GM10266 (cell line): ENCODE measurements around the gene ICA1L.
"Not testable (repeated sequence)": the region's sequence is repeated elsewhere in the genome, so short reads cannot be mapped to it uniquely, and the experiment has no call there.

Experiments used
- DNase-seq: peaks from one replicate; pipeline ENCODE4 v3.0.0; 2012; ENCODE audit errors: extremely low spot score
- CTCF ChIP-seq: IDR thresholded peaks from 2 replicates; pipeline ENCODE4 v1.5.1; 2012; ENCODE audit warnings: mild to moderate bottlenecking, low read depth; ENCODE audit not compliant: control insufficient read depth, insufficient read depth; ENCODE audit errors: missing control alignments

Gene ICA1L

DNA sequence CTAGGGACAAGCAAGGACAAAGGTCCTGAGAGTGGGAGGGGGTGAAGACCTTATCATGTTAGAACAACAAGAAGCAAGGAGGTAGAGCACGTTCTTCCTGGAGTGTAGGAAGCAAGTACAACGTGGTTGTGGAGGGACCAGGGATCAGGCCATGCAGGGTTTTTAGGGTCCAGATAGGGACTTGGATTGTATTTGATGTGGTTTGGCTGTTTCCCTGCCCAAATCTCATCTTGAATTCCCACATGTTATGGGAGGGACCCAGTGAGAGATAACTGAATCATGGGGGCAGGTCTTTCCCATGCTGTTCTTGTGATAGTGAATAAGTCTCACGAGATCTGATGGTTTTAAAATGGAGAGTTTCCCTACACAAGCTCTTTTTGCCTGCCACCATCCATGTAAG is 53.2 kb downstream of the ICA1L start:
- no peak for DNase-seq

DNA sequence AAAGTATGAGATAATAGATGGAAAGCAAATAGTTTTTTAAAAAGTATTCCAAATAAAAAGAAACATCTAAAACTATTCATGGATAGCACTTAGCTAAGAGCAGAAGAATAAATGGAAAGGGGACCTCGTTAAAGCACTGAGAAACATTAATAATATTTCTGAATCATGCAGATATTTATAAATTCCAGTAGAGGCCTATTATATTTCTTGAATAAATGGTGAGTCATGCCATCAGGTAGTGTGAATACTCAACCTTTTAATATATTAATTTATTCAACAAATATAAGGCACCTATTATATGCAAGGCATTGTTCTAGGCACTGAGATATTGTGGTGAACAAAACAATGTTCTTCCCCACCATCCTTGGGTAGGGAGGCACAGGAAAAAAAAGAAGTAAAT is 53.8 kb downstream of the ICA1L start:
- TF ChIP-seq CTCF = no peak
- DNase-seq = no peak

More for the DNA sequence above, 53.2 kb downstream of the ICA1L start:
- no peak for TF ChIP-seq CTCF

- TF ChIP-seq CTCF = no peak
- DNase-seq = no peak
Observed at GRCh38 chr2:202815548-202816360, 55.8 kb downstream of the ICA1L start.

DNA sequence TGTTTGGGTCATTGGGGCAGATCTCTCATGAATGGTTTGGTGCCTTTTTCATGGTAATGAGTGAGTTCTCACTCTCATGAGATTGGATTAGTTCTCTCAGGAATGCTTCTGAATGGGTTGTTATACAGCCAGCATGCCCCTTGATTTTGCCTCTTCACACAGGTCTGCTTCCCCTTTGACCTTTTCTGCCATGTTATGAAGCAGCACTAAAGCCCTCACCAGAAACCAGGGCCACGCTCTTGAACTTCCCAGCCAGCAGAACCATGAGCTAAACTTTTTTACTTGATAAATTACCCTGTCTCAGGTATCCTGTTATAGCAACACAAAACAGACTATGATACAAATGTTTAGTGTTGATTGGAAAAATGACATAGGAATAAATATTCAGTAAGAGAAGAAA is 57.3 kb downstream of the ICA1L start:
- no peak for DNase-seq
- TF ChIP-seq CTCF = no peak

DNA sequence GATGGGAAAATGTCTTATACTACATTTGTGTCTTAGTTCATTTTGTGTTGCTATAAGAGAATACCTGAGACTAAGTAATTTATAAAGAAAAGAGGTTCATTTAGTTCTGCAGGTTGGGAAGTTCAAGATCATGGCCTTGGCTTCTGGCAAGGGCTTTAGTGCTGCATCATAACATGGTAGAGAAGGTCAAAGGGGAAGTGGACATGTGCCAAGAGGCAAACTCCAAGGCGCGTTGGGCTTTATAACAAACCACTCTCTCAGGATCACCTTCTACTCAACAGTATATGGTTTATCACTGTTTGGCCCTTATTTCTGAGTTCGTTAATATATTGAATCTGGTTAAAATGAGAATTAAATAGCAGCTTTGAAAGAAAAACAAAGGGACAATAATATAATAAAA is 58.2 kb downstream of the ICA1L start:
- TF ChIP-seq CTCF = no peak
- DNase-seq = no peak

- TF ChIP-seq CTCF = no peak
- no peak for DNase-seq
Observed at GRCh38 chr2:202808754-202809153, 62.8 kb downstream of the ICA1L start.

DNA sequence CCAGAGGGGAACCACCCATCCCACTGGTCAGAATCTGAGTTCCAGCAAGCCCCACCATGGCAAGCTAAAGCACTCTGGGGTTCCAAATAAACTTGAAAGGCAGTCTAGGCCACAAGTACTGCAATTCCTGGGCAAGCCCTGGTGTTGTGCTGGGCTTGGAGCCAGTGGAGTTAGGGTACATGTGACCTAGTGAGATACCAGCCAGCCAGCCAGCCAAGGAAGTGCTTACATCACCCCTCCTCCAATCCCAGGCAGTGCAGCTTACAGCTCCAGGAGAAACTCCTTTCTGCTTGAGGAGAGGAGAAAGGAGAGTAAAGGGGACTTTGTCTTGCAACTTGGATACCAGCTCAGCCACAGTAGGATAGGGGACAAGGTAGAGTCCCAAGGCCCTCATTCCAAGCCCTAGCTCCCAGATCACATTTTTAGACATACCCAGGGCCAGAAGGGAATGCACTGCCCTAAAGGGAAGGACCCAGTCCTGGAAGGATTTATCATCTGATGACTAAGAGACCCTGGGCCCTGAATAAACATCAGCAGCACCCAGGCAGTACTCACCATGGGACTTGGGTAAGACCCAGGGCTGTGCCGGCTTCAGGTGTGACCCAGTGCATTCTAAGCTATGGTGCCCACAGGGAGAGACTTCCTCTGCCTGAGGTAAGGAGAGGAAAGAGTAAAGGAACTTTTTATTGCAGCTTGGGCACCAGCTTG is 64.0 kb downstream of the ICA1L start:
- not testable (repeated sequence) for DNase-seq

DNA sequence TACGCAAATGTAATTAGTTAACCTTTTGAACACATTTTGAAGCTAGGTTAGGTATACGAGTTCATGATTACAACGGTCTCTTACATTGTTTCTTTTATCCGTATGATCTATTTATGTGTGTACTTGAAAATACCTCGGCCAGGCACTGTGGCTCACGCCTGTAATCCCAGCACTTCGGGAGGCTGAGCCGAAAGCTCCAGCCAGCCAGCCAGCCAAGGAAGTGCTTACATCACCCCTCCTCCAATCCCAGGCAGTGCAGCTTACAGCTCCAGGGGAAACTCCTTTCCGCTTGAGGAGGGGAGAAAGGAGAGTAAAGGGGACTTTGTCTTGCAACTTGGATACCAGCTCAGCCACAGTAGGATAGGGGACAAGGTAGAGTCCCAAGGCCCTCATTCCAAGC is 65.7 kb downstream of the ICA1L start:
- DNase-seq = not testable (repeated sequence)
